ENCODE results near the gene TPCN1. TPM values are rescaled to one million over a fixed set of nuclear protein-coding genes. Genes with fewer than 3 reads are reported as not detected.
A peak's percentile ranks its signal among the peaks of the same experiment; 100 is the strongest.

The TPCN1 gene
- total RNA-seq, 1 experiment from 2014 or later = 19.0 TPM

- Histone ChIP-seq H3K9ac (ENCODE audit: low read length) (no peak overlapping the region), H3K4me2 (ENCODE audit: low read length) (no peak overlapping the region), H3K27ac (ENCODE audit: low read length) (no peak overlapping the region), H3K9me3 (ENCODE audit: low read length) (no peaks in the 10 kb centered on the region), H2AFZ (ENCODE audit: low read length) (no peak overlapping the region), H3K4me1 (ENCODE audit: insufficient read depth, low read length) (peaks cover 12% of the 10 kb centered on the region), H3K4me3 (ENCODE audit: low read length) (no peak overlapping the region), H3K9me2 (replicated peaks; ENCODE audit: low read length) (no peaks in the 10 kb centered on the region), H3K36me3 (ENCODE audit: low read depth, low read length) (peaks cover 10% of the 10 kb centered on the region), H3K79me2 (ENCODE audit: low read length) (peaks cover 7% of the 10 kb centered on the region; the same call in 1 of the 2 replicates), H4K20me1 (ENCODE audit: low read length) (no peaks in the 10 kb centered on the region), H3K27me3 (ENCODE audit: low read length) (no peaks in the 10 kb centered on the region), H3F3A (ENCODE audit: low read length, unreplicated experiment) (peaks cover 1% of the 10 kb centered on the region)
- BruUV-seq (replicated peaks) = no TSS peak
- TF ChIP-seq EZH2 (IDR thresholded peaks at IDR 0.05; ENCODE audit: low read length, unreplicated experiment) (no peak), CTCF (conservative IDR thresholded peaks at IDR 0.05; ENCODE audit: low read depth, low read length) (no peak), EZH2phosphoT487 (IDR thresholded peaks at IDR 0.05; ENCODE audit: borderline replicate concordance, low read length) (no peak)
- DNase-seq = no peak
- POLR2A ChIA-PET (ENCODE audit: unreplicated experiment) = interaction anchor here (0.5 kb wide), 1 partner anchor 34 kb away, joined by 4 read pairs; no protein-coding TSS in a partner anchor
- no peak for ATAC-seq
- intact Hi-C loops (cut with micrococcal nuclease) = no loop called here
- CTCF ChIA-PET = no interaction called here
These were observed 6.6 kb downstream of the TPCN1 start for GRCh38 chr12:113227686-113228391.

- Histone ChIP-seq H3K79me2 (ENCODE audit: low read length) (peaks cover 7% of the 10 kb centered on the region; the same call in 1 of the 2 replicates), H3K4me1 (ENCODE audit: insufficient read depth, low read length) (peaks cover 6% of the 10 kb centered on the region; the same call in 1 of the 2 replicates), H3K9ac (ENCODE audit: low read length) (no peak overlapping the region), H2AFZ (ENCODE audit: low read length) (no peak overlapping the region), H3K4me3 (ENCODE audit: low read length) (no peak overlapping the region), H4K20me1 (ENCODE audit: low read length) (no peaks in the 10 kb centered on the region), H3K27ac (ENCODE audit: low read length) (no peak overlapping the region), H3K4me2 (ENCODE audit: low read length) (no peak overlapping the region), H3K36me3 (ENCODE audit: low read depth, low read length) (peaks cover 10% of the 10 kb centered on the region), H3K27me3 (ENCODE audit: low read length) (no peaks in the 10 kb centered on the region), H3K9me3 (ENCODE audit: low read length) (no peaks in the 10 kb centered on the region), H3F3A (ENCODE audit: low read length, unreplicated experiment) (no peaks in the 10 kb centered on the region), H3K9me2 (replicated peaks; ENCODE audit: low read length) (no peaks in the 10 kb centered on the region)
- DNase-seq = no peak
- BruUV-seq (replicated peaks) = no TSS peak
- POLR2A ChIA-PET (ENCODE audit: unreplicated experiment) = interaction anchor here (0.5 kb wide), 1 partner anchor 34 kb away, joined by 4 read pairs; no protein-coding TSS in a partner anchor
- CTCF ChIA-PET = no interaction called here
- ATAC-seq = peak; percentile 22; the same call in 1 of the 2 replicates
- TF ChIP-seq EZH2 (IDR thresholded peaks at IDR 0.05; ENCODE audit: low read length, unreplicated experiment) (no peak), CTCF (conservative IDR thresholded peaks at IDR 0.05; ENCODE audit: low read depth, low read length) (no peak), EZH2phosphoT487 (IDR thresholded peaks at IDR 0.05; ENCODE audit: borderline replicate concordance, low read length) (no peak)
- intact Hi-C loops (cut with micrococcal nuclease) = no loop called here
These were observed 7.2 kb downstream of the TPCN1 start for GRCh38 chr12:113228394-113229028.

Measured in PC-3 (cell line).